ENCODE data around the gene RAI1.

Gene RAI1

DNA sequence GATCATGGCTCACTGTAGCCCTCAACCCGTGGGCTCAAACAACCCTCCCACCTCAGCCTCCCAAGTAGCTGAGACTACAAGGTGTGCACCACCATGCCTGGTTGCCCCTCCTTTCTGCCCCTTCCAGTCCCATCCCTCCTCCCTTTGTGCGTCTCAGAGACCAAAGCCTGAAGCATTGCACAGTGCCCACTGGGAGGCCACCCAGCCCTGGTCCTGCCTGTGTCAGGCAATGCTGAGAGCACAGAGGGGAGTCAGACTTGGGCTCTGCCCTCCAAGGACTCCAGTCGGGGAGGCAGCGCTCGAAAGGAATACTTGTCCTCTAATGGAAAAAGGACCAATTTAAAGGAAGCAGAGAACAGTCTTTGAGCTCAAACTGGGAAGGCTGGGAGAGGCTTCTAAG lies 20.4 kb downstream of the RAI1 start:
- TF ChIP-seq, protein P1, sequence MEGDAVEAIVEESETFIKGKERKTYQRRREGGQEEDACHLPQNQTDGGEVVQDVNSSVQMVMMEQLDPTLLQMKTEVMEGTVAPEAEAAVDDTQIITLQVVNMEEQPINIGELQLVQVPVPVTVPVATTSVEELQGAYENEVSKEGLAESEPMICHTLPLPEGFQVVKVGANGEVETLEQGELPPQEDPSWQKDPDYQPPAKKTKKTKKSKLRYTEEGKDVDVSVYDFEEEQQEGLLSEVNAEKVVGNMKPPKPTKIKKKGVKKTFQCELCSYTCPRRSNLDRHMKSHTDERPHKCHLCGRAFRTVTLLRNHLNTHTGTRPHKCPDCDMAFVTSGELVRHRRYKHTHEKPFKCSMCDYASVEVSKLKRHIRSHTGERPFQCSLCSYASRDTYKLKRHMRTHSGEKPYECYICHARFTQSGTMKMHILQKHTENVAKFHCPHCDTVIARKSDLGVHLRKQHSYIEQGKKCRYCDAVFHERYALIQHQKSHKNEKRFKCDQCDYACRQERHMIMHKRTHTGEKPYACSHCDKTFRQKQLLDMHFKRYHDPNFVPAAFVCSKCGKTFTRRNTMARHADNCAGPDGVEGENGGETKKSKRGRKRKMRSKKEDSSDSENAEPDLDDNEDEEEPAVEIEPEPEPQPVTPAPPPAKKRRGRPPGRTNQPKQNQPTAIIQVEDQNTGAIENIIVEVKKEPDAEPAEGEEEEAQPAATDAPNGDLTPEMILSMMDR (IDR thresholded peaks at IDR 0.05; ENCODE audit: low read depth, low read length, missing control alignments) = no peak
- H3K4me3 ChIP-seq (replicated peaks; ENCODE audit: low read depth, low read length) = no peak overlapping the region
- DNase-seq (ENCODE audit: extremely low read depth, low read depth) = no peak

GRCh38 chr17:17702449-17703139 lies 21.3 kb downstream of the RAI1 start:
- no peak for DNase-seq (ENCODE audit: extremely low read depth, low read depth)
- no peak overlapping the region for H3K4me3 ChIP-seq (replicated peaks; ENCODE audit: low read depth, low read length)
- TF ChIP-seq, protein P1 (IDR thresholded peaks at IDR 0.05; ENCODE audit: low read depth, low read length, missing control alignments) = no peak

GRCh38 chr17:17703140-17703919 lies 22.1 kb downstream of the RAI1 start:
- TF ChIP-seq, protein P1 (IDR thresholded peaks at IDR 0.05; ENCODE audit: low read depth, low read length, missing control alignments) = no peak
- no peak overlapping the region for H3K4me3 ChIP-seq (replicated peaks; ENCODE audit: low read depth, low read length)
- DNase-seq (ENCODE audit: extremely low read depth, low read depth) = no peak

DNA sequence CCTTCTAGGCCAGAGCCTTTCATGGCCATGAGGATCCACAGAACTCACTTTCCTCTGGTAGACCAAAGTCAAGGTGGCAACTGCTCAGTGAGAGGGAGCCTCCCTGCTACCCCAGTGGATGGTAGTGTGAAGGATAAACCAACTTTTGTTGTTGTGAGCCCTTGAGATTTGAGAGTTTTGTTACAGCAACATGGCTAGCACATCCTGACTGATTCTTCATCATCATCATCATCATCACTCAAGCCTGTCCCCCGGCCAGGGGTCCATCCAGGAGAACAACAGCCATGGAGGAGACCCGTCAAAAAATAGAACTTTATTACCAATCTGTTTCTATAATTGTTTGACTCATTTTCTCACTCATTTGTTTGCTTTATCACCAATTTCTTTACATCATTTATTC lies 23.7 kb downstream of the RAI1 start:
- TF ChIP-seq, protein P1 (IDR thresholded peaks at IDR 0.05; ENCODE audit: low read depth, low read length, missing control alignments) = no peak
- DNase-seq (ENCODE audit: extremely low read depth, low read depth) = no peak
- no peak overlapping the region for H3K4me3 ChIP-seq (replicated peaks; ENCODE audit: low read depth, low read length)

DNA sequence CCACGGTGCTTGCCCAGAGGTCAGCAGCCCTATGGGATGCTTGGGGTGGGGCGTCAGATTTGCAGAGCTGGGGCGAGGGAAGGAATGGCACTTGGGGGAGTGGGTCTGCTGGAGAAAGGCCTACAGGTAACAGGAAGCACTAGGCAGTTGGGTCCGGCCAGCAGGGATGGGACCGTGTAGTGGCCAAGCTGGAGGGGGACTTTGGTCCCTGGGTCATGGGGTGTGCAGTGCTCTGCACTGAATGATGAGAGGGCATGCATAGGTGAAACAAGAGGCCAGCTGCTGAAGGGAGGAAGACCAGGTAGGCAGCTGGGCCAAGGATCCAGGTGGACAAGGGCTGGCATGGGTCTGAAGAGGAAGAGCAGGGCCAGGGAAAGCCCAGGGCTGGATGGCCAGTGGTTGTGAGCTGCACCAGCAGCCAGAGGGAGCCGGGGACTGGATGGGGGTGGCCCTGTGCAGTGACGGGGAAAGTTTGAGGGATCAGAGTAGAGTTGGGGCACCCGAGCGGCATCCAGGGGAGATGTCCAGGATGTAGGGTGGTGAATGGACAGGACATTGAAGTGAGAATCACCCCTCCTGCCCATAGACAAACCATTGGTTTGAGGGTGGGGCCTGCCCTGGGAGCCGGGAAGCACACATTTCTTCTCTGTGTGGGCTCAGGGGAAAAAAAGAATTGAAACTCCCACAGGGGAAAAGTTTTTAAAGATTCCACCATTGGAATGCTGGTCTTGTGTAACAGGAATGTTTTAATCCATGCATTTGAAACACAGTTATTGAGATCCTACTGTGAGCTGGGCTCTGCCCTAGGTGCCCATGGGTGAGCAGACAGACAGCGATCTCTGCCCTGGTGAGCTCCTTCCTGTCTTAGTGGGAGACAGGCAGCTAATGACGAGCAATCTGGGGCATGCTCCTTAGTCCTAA lies 25.1 kb downstream of the RAI1 start:
- TF ChIP-seq, protein P1 (IDR thresholded peaks at IDR 0.05; ENCODE audit: low read depth, low read length, missing control alignments) = no peak

DNA sequence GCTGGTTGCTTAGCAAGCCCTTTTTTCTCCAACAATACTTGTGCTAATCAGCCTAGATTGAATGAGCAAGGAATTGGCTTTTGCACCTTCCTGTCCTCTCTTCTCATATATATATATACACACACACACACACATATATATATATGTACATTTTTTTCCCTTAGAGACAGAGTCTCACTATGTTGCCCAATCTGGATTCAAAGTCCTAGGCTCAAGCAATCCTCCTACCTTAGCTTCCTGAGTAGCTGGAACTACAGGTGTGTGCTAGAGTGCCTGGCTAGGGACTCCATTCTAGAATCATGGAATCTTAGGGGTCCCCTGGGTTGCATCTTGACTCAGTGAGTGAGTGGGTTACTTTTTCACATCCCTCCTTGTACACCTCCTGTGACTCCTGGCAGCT lies 27.0 kb downstream of the RAI1 start:
- no peak overlapping the region for H3K4me3 ChIP-seq (replicated peaks; ENCODE audit: low read depth, low read length)
- TF ChIP-seq, protein P1 (IDR thresholded peaks at IDR 0.05; ENCODE audit: low read depth, low read length, missing control alignments) = no peak
- no peak for DNase-seq (ENCODE audit: extremely low read depth, low read depth)

More for the DNA sequence above, 25.1 kb downstream of the RAI1 start:
- H3K4me3 ChIP-seq (replicated peaks; ENCODE audit: low read depth, low read length) = no peak overlapping the region
- no peak for DNase-seq (ENCODE audit: extremely low read depth, low read depth)
